HG02642 (cell line): ENCODE data around the gene CRB1.
"Not testable (repeated sequence)": the region's sequence is repeated elsewhere in the genome, so short reads cannot be mapped to it uniquely, and the experiment has no call there.

Source experiments
- ATAC-seq: cut with Tn5 transposase; IDR thresholded peaks from one replicate; pipeline ENCODE4 v1.9.1; 2021; ENCODE audit warnings: mild to moderate bottlenecking; ENCODE audit not compliant: unreplicated experiment, poor library complexity

The CRB1 gene

DNA sequence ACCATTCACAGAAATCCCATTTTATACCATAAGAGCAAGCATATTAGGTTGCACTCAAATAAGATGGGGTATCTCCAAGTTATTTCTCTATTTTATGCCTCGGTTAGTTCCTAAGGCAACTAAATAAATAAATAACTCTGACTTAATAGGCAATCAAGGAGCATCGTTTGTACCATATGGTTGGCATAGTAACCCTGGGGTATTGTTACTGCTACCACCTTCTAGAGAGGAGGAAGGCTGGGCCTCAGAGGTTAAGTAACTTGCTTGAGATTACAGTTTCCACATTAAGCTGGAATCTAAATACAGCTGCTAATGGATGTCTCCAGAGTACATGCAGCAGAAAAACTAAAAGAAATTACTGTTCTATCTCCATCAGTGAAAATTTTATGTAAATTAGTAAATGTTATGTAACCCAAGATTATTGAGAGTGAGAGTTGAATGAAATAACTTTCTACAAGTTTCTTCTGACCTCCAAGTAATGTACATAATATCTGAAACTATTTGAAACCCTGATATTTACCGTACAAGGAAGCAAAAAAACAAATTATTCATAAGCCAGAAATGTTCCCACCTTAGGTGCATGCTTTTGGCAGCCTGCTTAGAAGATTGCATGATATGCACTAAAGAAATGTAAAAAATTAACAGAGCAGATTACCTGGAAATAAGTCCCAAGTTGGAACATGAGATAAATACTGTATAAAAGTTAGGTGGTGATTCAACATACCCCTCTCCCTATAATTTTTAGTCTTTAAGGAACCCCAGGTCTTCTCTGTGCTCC lies 127.0 kb downstream of the CRB1 start:
- ATAC-seq, result no peak

DNA sequence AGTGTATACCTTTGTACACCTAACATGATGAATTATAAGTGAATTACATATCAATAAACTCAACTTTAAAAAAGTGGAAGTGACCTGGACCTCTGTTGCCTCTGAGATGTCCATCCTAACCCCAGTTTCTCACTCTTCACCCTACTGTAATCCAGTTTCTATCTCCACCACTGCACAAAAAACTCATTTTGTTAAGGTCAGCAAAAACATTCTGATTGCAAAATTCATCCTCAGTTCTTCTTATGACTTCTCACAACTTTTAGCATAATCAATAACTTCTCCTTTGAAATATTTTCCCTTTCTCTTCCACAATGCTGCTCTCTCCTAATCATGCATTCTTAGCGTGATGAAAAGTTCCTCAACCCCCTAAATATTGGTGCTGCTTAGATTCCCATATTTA lies 129.8 kb downstream of the CRB1 start:
- no peak for ATAC-seq

DNA sequence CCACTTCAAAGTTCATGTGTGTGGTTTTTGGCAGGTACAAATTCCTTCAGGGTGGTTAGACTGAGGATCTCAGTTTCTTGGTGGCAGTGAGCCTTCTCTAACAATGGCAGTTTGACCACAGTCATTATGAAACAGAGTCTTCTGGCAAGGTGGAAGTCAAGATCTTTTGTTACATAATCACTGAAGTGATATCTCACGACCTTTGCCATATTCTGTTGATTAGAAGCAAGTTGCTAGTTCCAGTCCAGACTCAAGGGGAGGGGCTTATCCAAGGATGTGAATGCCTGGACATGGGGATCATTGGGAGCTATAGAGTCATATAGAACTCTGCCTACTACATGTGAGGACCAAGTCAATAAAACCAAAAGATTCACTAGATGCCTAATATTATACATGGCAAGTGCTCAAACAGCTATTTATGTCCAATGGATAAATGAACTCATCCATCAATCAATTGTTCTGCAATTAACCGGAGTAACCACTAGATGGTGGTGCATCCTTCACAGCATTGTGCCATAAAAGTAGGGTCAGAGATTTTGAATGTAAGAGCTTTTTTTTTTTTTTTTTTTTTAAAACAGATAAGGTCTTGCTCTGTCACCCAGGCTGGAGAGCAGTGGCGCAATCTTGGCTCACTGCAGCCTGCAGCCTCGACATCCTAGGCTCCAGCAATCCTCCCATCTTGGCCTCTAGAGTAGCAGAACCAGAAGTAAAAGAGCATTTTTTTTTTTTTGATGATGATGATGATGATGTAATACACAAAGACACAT lies 131.9 kb downstream of the CRB1 start:
- ATAC-seq, result peak; percentile 85

DNA sequence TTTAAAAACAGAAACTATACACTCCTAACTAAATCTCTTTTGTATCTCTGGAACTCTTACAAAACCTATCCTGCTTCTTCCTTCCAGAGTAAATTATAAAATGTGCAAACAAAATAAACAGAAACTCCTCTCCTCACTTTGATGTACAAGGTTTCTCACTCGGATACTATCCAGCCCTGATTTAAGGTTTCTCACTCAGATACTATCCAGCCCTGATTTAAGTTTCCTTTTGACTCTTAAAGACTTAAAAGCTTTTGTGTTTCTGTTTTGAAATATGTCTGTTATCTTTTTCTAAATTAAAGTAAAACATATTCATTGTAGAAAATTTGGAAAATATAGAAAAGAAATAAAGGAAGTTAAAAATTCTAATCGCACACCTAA lies 132.5 kb downstream of the CRB1 start:
- ATAC-seq, result no peak

DNA sequence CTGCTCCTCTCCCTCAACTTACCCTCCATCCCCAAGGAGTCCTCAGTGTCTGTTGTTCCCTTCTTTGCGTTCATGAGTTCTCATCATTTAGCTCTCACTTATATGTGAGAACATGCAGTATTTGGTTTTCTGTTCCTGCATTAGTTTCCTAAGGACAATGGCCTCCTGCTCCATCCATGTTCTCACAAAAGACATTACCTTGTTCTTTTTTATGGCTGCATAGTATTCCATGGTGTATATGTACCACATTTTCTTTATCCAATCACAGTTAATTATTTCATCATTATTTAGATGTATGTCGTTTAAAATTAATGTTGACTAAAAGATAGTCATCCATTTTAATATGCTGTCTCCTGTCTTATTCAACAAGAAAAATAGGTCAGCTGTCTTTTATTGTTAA lies 134.1 kb downstream of the CRB1 start:
- ATAC-seq, result no peak

DNA sequence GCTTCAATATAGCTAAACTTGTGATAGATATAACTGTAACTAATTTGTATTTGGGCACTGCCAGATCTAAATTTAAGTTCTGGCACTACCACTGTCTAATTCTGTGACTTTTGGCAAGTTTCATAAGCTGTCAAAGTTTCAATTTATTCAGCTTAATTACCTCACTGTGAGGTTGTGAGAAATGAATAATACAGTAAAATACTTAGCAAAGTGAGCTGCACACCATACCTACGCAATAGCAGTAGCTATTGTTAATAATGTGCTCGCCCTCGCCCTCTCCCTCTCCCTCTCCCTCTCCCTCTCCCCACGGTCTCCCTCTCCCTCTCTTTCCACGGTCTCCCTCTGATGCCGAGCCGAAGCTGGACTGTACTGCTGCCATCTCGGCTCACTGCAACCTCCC lies 136.7 kb downstream of the CRB1 start:
- not testable (repeated sequence) for ATAC-seq

DNA sequence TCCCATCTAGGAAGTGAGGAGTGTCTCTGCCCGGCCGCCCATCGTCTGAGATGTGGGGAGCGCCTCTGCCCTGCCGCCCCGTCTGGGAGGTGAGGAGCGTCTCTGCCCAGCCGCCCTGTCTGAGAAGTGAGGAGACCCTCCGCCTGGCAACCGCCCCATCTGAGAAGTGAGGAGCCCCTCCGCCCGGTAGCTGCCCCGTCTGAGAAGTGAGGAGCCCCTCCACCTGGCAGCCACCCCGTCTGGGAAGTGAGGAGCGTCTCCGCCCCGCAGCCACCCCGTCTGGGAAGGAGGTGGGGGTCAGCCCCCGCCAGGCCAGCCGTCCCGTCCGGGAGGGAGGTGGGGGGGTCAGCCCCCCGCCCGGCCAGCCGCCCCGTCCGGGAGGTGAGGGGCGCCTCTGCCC lies 137.6 kb downstream of the CRB1 start:
- not testable (repeated sequence) for ATAC-seq

DNA sequence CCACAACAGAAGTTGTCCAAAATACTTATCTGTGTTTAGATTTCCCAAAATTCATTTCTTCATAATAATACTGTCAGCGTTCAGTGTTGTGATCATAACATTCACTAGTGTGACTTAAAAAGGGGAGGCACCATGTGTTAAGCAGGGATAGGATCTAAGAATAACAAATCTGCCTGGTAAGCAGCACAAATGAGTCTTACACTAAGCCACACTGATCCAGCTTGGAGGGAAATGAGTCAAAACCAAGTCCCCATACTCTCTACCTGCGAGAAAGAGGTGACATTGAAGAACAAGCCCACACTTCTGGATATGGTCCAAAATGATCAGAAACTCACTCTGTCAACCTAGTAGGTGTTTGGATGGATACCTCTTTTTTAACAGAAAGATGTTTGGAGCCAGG lies 145.5 kb downstream of the CRB1 start:
- ATAC-seq, result no peak

DNA sequence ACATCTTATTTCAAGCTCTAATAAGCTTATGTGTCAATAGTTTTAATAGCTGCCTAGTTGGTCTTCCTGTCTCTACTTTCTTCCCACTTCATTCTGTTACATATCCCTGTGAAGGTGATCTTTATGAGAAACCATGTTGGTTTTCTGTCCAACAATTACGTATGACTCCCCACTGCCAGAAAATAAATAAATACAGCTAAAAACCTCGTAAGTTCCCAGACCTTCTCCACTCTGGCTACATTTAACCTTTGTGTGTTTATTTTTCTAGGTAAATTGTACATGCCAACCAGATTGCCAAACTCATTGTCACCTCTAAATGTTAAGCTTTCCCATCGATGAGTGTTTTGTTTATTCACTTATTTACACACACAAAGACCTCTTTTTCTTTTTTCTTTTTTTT lies 147.2 kb downstream of the CRB1 start:
- no peak for ATAC-seq

DNA sequence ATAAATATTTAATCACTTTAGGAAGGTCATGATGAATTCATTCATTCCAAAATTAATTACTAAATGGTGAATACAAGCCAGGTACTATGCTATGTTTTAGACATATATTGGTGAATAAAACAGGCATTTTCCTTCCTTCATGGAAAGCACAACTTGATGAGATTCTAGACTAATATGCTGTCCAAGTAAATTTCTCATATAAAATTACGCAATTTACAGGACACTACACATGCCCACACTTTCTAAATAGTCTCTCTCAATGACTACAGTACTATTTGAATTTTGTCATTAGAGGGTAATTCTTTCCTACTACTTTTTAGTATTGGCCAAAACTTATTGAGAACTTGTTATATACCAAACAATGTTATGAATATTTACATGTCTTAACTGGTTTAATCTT lies 150.6 kb downstream of the CRB1 start:
- no peak for ATAC-seq

DNA sequence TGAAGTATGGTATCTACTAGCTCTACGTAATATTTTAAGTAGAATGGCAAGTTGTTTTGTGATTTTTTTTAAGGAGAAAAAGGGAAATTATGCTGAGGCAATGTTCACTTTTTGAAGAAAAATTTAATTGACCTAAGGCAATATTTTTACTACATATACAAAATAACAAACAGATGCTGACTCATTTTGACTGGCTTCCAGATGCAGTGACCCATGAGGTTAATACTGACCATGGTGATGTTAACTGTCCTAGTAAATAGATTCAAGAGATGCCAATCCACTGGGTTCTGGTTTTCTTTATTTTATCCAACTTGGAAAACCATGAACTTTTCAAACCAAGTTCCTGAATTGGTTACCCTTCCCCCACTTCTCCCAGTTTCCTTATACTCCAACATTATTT lies 154.9 kb downstream of the CRB1 start:
- ATAC-seq, result no peak

DNA sequence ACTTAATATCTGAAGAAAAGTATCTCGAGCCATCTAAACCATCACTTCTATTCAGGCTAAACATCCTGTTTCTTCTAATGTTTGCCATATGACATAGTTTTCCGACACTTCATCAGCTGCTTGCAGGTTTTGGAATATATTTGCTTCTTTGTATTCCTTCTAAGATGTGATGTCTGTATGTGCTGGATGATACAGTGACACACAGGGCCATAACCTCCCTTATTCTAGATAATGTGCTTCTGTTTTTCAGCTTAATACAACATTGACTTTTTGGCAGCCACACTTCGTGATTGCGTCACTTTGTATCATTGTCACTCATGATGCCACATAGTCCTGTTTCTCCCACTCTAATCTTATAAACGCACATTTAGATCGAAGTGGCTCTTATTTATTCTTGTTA lies 156.3 kb downstream of the CRB1 start:
- ATAC-seq, result no peak

DNA sequence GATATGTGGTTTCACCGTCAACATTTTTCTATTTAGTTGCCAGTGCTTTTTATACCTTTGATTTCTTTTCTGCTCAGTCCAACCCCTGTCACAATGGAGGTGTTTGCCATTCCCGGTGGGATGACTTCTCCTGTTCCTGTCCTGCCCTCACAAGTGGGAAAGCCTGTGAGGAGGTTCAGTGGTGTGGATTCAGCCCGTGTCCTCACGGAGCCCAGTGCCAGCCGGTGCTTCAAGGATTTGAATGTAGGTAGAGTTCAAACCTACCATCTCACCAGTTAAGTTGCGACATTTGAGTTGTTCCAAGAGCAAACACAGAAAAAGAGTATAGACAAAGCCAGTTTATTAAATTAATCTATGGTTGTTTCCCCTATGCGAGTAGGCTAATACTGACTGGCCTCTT lies 161.3 kb downstream of the CRB1 start:
- ATAC-seq, result no peak

DNA sequence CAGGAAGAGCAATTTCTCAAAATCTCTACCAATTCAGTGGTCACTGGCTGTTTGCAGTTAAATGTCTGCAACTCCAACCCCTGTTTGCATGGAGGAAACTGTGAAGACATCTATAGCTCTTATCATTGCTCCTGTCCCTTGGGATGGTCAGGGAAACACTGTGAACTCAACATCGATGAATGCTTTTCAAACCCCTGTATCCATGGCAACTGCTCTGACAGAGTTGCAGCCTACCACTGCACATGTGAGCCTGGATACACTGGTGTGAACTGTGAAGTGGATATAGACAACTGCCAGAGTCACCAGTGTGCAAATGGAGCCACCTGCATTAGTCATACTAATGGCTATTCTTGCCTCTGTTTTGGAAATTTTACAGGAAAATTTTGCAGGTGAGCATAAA lies 167.2 kb downstream of the CRB1 start:
- no peak for ATAC-seq

DNA sequence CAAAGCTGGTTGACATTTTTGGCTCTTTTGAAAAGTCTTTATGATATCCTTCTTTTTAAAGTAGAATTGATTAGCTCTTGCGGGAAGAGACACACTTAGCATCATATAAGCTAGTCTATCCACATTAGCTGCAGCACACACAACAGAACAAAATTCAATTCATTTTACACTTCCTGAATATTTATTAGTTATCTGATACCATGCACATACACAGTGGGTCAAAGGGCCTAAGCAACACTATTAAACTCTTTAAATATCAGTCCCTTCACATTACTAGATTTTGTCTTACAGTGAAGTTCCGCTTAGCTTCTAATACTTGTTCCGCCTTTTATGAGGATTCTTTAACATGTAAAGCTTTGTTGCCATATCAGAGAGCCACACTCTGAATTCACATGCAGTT lies 169.5 kb downstream of the CRB1 start:
- ATAC-seq, result no peak

DNA sequence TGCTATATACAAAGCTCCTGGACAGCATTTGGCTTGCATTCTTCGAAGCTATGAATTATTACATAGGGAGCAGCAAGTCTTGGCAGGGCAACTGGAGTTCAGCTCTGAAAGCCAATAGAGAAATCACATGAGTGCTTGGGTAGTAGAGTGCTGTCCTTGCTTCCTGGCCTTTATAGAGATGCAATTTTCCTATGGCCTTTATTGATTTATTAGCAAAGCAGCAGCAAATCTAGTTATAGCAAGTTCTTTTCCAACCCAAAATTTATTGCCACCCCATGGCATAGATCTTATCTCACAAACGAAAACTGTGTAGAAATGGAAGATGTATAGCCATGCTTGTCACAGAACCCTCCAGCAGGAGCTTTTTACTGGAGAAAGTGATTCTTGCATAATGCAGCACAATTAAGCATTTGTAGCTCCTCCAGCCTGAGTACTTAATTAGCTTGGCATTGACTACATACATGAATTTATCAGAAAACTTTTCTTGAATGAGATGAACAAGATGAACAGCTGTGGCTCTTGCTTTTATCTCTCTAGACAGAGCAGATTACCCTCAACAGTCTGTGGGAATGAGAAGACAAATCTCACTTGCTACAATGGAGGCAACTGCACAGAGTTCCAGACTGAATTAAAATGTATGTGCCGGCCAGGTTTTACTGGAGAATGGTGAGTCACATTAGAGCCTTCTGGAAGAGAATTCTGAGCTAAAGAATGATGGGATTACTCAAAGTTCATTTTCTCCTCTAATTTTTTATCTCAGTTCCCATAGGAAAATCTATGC lies 170.1 kb downstream of the CRB1 start:
- no peak for ATAC-seq

DNA sequence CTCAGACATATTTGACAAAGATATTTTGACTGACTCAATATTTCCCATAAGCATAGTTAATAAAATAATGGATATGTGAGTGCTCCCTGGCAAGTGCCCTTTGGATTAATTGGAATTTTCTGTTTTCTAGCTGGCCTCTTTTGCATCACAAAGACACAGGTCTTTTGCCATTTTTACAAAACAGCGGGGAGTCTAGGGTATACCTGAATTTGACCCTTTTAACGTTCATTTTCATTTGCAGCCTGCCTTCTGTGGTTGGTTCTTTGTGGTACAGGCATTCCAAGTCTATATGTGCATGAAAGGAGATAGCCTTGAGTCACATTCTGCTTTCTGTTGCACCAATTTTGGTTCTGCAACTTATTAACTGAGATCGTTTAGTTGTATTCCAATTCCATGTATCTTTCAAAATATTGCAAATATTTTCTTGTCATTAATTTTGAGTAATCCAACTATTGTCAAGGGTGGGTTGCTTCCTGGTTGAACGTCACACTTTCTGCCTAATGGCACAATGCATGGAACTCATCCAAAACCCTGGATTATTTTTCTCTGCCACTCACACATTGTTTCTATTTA lies 171.7 kb downstream of the CRB1 start:
- no peak for ATAC-seq

DNA sequence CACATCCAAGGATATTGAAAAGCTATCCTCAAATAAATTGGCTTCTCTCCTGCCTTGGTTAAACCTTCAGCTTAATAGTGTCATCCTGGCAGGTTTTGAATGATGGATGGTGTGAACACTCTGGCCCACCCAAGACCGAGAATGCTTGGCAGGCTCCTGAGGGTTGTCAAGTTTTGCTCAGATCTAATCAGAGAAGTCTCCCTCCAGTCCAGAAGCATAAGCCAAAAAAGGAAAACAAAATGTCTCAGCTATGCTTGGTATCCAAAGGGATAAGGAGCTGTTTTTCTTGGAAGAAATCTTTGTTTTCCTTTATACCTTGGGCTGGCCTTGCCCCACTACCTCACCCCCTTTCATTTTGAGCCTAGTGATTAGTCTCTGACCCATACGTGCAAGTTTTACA lies 172.7 kb downstream of the CRB1 start:
- no peak for ATAC-seq

DNA sequence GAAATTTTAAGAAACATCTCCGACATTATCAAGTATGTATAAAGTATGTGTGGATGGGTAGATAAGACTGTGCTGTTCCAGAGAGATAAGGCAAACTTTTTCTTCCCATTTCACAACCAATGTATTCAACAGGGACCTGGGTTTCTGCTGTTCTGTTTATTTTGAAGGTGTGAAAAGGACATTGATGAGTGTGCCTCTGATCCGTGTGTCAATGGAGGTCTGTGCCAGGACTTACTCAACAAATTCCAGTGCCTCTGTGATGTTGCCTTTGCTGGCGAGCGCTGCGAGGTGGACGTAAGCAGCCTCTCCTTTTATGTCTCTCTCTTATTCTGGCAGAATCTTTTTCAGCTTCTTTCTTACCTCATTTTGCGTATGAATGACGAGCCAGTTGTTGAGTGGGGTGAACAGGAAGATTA lies 174.0 kb downstream of the CRB1 start:
- no peak for ATAC-seq

DNA sequence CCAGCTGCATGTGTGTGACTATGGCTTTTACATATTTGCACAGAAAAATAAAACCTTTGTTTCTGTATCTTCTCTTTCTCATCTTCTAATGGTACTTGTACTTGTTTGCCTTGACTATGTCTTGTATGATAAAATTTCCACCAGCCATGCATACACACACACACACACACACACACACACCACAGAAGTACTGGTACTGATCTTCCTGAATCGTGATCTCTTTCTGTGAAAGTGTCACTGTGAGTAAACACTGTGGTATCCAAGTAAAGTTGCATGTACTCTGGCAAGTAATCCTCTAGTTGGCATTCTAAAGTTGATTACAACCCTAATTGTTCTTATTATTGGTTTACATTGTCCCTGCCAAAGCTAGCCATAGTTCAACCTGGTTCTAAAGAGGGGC lies 176.7 kb downstream of the CRB1 start:
- ATAC-seq, result no peak
